Measurements from ENCODE around the gene CRY2. TPM values are rescaled to one million over a fixed set of nuclear protein-coding genes. Genes with fewer than 3 reads are reported as not detected.
"Not testable (repeated sequence)": the region's sequence is repeated elsewhere in the genome, so short reads cannot be mapped to it uniquely, and the experiment has no call there.

CRY2 gene
- total and polyA plus RNA-seq, 2 experiments from 2014 or later, result 28.3 to 50.5 TPM

DNA sequence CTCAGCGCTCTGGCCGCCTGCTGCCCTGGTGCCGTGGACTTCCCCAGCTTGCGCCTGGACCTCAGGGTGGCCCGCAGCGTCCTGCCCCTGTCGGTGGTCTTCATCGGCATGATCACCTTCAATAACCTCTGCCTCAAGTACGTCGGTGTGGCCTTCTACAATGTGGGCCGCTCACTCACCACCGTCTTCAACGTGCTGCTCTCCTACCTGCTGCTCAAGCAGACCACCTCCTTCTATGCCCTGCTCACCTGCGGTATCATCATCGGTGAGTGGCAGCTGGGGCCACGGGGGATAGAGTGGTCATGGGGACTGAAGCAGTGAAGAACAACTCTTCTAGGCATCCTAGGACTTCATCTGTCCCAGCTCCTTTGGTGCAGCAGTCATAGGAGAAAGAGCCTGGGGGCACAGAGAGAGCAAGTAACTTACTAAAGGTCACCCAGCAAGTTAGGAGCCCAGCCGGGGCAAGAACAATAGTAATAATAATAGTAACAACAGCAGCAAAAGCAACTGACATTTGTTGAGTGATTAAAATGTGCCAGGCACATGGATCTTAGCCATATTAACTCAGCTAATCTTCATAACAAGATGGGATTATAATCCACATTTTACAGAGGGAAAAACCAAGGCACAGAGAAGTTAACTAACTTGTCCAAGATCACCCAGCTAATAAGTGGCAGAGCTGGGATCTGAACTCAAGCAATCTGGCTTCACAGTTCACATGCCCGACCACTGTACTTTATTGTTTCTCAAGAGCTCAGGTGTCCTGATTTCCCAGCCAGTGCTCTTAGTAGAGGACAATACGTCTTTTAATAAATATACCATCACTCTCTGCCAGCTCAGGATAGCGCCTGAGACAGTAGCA is 41.0 kb upstream of the CRY2 start:
- no peaks in the 10 kb centered on the region for H3K36me3 ChIP-seq
- H3K27me3 ChIP-seq, result peaks cover 18% of the 10 kb centered on the region
- peaks cover 7% of the 10 kb centered on the region for H3K4me1 ChIP-seq (ENCODE audit: low read depth)
- no peak overlapping the region for H3K27ac ChIP-seq
- TF ChIP-seq, protein P1, sequence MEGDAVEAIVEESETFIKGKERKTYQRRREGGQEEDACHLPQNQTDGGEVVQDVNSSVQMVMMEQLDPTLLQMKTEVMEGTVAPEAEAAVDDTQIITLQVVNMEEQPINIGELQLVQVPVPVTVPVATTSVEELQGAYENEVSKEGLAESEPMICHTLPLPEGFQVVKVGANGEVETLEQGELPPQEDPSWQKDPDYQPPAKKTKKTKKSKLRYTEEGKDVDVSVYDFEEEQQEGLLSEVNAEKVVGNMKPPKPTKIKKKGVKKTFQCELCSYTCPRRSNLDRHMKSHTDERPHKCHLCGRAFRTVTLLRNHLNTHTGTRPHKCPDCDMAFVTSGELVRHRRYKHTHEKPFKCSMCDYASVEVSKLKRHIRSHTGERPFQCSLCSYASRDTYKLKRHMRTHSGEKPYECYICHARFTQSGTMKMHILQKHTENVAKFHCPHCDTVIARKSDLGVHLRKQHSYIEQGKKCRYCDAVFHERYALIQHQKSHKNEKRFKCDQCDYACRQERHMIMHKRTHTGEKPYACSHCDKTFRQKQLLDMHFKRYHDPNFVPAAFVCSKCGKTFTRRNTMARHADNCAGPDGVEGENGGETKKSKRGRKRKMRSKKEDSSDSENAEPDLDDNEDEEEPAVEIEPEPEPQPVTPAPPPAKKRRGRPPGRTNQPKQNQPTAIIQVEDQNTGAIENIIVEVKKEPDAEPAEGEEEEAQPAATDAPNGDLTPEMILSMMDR (IDR thresholded peaks at IDR 0.05; ENCODE audit: low read depth, low read length), result no peak
- H3K4me3 ChIP-seq, result peak overlapping the region; percentile 54
- no peaks in the 10 kb centered on the region for H3K9me3 ChIP-seq (ENCODE audit: low read depth)
- DNase-seq (ENCODE audit: low read depth in 1 of 2, low spot score in 1 of 2), result no peak

DNA sequence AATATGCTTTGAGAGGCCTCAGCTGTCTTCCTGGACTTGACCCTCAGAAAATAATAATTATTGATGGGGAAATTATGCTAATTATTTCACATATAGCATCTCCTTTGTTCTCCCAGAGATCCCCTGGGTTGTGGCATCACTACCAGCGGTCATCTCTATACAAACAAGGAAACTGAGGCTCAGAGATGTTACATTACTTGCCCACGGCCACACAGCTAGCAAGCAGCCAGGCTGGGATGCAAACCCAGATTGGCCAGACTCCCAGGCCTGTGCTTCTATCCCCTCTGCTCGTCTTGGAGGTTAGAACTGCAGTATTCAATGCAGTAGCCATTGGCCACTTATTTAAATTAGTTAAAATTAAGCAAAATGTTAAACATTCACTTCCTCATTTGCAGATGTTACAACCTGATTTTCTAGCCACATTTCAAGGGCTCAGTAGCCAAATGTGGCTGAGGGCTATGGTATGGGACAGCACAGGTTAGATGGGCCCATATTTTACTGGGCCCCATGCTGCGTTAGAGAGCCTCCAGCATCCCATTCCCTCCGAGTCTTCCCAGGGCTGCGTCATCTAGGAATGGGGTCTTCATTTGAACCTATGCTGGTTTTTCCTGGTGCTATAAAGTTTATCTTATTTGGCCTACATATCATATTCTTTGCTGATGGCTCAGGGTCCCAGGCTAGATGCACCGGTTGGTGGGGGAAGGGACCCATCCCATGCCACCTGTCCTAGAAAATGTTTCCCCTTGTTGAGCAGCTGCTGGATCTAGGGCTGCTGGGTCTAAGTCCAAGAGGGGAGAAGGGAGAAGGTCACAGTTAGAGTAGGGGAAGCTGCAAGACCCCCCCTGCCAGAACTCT is 40.1 kb upstream of the CRY2 start:
- no peak overlapping the region for H3K4me3 ChIP-seq
- TF ChIP-seq, protein P1 (IDR thresholded peaks at IDR 0.05; ENCODE audit: low read depth, low read length), result no peak

DNA sequence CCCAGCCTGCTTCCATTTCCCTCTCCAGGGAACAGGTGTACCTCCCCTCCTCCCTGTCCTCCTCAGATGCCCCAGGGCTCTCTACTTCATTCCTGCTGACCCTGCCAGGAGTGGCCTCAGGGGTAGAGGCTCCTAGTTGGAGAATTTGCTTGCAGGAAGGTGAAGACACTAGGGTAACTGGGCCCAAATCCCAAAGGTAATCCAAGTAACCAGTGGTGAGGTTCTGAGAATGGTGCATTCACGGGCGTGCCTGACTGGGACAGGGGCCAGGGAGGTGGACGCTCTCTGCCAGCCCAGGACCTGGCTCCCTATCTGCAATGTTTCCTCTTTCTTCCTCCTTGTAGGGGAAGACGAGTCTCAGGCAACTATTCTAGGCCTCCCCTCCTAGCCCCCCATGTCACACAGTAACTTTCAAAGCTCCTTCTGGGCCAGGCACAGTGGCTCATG is 39.5 kb upstream of the CRY2 start:
- H3K27me3 ChIP-seq, result peaks cover 9% of the 10 kb centered on the region
- H3K4me1 ChIP-seq (ENCODE audit: low read depth), result peaks cover 7% of the 10 kb centered on the region
- no peak overlapping the region for H3K4me3 ChIP-seq
- H3K27ac ChIP-seq, result no peak overlapping the region
- DNase-seq (ENCODE audit: low read depth in 1 of 2, low spot score in 1 of 2), result no peak
- peaks cover 5% of the 10 kb centered on the region for H3K36me3 ChIP-seq
- TF ChIP-seq, protein P1 (IDR thresholded peaks at IDR 0.05; ENCODE audit: low read depth, low read length), result no peak
- no peaks in the 10 kb centered on the region for H3K9me3 ChIP-seq (ENCODE audit: low read depth)

More for the DNA sequence above, 40.1 kb upstream of the CRY2 start:
- Histone ChIP-seq H3K9me3 (ENCODE audit: low read depth) (no peaks in the 10 kb centered on the region), H3K27ac (no peak overlapping the region), H3K4me1 (ENCODE audit: low read depth) (peaks cover 7% of the 10 kb centered on the region), H3K27me3 (peaks cover 15% of the 10 kb centered on the region), H3K36me3 (peaks cover 5% of the 10 kb centered on the region)
- no peak for DNase-seq (ENCODE audit: low read depth in 1 of 2, low spot score in 1 of 2)

DNA sequence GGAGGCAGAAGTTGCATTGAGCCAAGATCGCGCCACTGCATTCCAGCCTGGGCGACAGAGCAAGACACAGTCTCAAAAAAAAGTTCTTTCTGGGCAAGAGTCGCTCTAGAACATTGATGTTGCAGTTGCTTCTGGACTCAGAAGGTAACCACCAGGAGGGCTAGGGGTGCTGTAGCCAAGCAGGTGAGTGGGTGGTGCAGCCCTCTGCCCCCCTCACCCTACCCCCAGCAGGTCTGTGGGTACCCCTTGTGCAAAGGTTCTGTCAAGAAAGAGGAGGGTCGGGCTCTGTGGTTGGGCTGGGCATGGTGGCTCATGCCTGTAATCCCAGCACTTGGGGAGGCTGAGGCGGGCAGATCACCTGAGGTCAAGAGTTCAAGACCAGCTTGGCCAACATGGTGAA is 38.8 kb upstream of the CRY2 start:
- H3K4me1 ChIP-seq (ENCODE audit: low read depth); DNase-seq (ENCODE audit: low read depth in 1 of 2, low spot score in 1 of 2); H3K36me3 ChIP-seq; H3K27me3 ChIP-seq; H3K9me3 ChIP-seq (ENCODE audit: low read depth); H3K4me3 ChIP-seq; H3K27ac ChIP-seq: not testable (repeated sequence)

DNA sequence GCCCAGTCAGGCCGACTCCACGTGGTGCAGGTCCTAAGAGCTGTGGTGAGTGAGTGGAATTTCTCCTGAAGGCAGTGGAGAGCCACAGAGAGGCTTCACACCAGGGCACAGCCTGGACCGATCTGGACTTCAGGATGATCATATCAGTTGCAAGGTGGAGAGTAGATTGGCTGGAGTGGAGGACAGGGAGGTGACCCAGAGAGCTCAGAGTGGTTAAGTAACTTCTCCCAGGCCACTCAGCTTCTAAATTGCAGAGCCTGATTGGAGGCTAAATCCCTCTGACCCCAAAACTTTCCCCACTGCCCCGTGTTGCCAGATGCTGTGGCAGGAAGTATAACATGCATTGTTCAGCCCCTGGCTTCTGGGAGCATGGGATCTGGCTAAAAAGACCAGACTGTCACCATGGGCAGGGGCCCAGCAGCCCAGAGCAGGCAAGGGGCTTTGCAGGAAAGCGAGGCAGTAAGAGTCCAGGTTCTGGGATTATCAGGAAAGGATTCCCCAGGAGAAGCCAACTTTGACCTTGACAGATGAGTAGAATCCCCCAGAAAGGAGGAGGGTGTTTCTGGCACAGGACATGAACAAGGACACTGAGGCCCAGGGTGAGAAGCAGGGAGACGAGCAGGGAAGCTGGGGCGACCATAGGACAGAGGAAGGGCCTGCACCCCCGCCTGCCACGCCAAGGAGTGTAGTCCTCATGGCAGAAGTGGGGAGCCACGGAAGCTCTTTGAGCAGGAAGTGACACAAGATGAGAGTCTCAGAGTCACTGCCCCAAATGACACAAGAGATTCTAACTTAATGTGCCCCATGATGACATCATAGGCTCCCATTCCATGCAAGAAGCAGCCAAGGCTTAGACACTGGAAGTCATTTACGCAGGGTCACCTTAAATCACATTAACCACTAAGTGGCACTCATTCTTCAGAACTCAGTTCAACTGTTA is 37.5 kb upstream of the CRY2 start:
- Histone ChIP-seq H3K4me3 (no peak overlapping the region), H3K9me3 (ENCODE audit: low read depth) (no peaks in the 10 kb centered on the region), H3K36me3 (peaks cover 5% of the 10 kb centered on the region), H3K27me3 (no peaks in the 10 kb centered on the region), H3K27ac (no peak overlapping the region), H3K4me1 (ENCODE audit: low read depth) (peaks cover 7% of the 10 kb centered on the region)
- DNase-seq (ENCODE audit: low read depth in 1 of 2, low spot score in 1 of 2), result no peak
- TF ChIP-seq, protein P1 (IDR thresholded peaks at IDR 0.05; ENCODE audit: low read depth, low read length), result no peak
